Activated CD4-positive, alpha-beta T cell treated with anti-CD3 and anti-CD28 coated beads, Interleukin-2, amount 50 U/mL, for 1 hour (primary cell): ENCODE results near the gene PNPLA7.
"Not testable (repeated sequence)": the region's sequence is repeated elsewhere in the genome, so short reads cannot be mapped to it uniquely, and the experiment has no call there.

ENCODE experiments used
- DNase-seq: peaks from one replicate; pipeline ENCODE4 v3.0.0-alpha.2; 2020

PNPLA7 gene

GRCh38 chr9:137511758-137512463, 38.3 kb downstream of the PNPLA7 start:
- no peak for DNase-seq

- not testable (repeated sequence) for DNase-seq
Measured at GRCh38 chr9:137511126-137511525, 39.1 kb downstream of the PNPLA7 start.

- no peak for DNase-seq
Measured at GRCh38 chr9:137509198-137509597, 41.0 kb downstream of the PNPLA7 start.

GRCh38 chr9:137506702-137507171, 43.5 kb downstream of the PNPLA7 start:
- no peak for DNase-seq

- DNase-seq: no peak
Measured at GRCh38 chr9:137506274-137506673, 43.9 kb downstream of the PNPLA7 start.

GRCh38 chr9:137505421-137506140, 44.6 kb downstream of the PNPLA7 start:
- no peak for DNase-seq

GRCh38 chr9:137504432-137504777, 45.8 kb downstream of the PNPLA7 start:
- no peak for DNase-seq

- no peak for DNase-seq
Measured at GRCh38 chr9:137502008-137502911, 47.9 kb downstream of the PNPLA7 start.

- no peak for DNase-seq
Measured at GRCh38 chr9:137501457-137501856, 48.7 kb downstream of the PNPLA7 start.

GRCh38 chr9:137500666-137501397, 49.4 kb downstream of the PNPLA7 start:
- DNase-seq: no peak

- no peak for DNase-seq
Measured at GRCh38 chr9:137499858-137500661, 50.1 kb downstream of the PNPLA7 start.

GRCh38 chr9:137499416-137499815, 50.8 kb downstream of the PNPLA7 start:
- no peak for DNase-seq

GRCh38 chr9:137498720-137499150, 51.5 kb downstream of the PNPLA7 start:
- DNase-seq: no peak

GRCh38 chr9:137497921-137498719, 52.1 kb downstream of the PNPLA7 start:
- DNase-seq: no peak

GRCh38 chr9:137496601-137497375, 53.4 kb downstream of the PNPLA7 start:
- no peak for DNase-seq

GRCh38 chr9:137494550-137495351, 55.5 kb downstream of the PNPLA7 start:
- no peak for DNase-seq

GRCh38 chr9:137494104-137494544, 56.1 kb downstream of the PNPLA7 start:
- no peak for DNase-seq

- DNase-seq: no peak
Measured at GRCh38 chr9:137493364-137494103, 56.7 kb downstream of the PNPLA7 start.
